GM18867 (cell line): Measurements from ENCODE around the gene NOS1.

Experiments
- ATAC-seq: cut with Tn5 transposase; IDR thresholded peaks from one replicate; pipeline ENCODE4 v1.9.1; 2021; ENCODE audit warnings: mild to moderate bottlenecking, moderate library complexity; ENCODE audit not compliant: unreplicated experiment

Gene NOS1

DNA sequence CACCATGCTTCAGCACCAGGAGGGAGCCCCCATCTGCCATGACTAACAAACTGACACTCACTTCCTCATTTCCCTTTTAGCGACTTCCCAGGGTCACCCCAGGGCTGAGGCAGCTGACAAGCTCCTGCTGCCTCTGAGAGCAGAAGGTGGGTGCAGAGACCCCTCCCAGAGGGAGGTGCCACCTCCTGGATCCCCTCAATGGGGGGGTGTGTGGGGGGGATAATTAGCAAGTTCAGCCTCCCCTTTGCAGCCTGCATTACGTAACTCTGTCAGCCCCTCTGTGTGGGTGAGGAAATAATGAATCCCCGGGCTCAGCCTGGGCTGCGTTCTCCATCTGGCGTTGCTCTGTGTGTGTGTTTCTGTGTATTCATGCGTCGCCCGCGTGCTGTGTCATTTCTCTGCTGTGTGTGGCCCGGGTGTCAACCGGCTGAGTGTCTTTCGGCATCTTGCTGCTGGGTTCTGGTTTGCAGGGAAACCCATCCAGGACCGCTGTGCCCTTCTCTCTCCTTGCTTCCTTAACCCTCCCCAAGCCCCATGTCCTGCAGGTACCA is 28.0 kb downstream of the NOS1 start:
- ATAC-seq = no peak

DNA sequence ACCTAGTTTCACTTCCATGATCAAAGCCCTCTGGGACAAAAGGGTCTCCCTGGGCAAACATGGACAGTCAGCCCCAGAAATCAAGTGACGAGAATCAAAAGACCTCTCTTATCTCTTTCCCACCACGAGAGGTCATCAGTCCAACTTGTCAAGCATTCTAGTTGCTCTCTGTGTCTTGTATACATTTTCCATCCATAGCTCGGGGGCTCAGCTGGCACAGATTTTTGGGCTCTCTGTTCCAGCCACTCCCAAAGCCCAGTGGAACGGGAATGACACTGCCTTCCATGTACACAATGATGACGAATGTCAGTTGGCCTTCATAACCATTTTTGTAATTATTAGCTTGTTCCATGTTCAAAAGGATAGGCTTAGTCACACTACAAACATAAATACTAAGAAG is 29.7 kb downstream of the NOS1 start:
- ATAC-seq = no peak

DNA sequence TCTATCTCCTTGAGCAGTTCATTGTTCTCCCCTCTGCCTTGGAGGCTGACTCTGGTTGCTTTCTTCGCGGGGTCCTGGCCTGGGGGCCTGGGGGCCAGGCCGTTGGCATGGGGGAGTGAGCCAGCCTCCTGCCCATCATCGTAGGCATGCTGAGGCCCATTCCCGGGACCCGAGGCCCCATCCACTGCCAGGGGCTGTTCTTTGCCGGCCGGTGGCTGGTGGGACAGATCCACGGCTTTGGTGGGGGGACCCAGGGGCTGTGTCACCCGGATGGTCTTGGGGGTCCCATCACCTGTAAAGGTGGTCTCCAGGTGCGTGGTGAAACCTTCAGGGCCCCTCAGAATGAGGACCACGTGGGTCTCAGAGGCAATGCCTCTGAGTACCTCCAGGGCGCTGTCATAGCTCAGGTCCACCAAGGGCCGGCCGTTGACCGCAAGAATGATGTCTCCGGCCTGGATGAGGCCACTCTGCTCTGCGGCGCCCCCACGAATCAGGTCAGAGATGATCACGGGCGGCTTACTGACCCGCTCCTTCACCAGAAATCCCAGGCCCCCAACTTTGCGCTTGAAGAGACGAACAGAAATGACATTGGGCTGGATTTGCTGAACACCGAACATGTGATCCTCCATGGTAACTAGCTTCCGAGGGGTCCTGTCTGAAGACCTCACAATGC is 30.8 kb downstream of the NOS1 start:
- no peak for ATAC-seq

- no peak for ATAC-seq
Observed at GRCh38 chr12:117329756-117330155, 31.7 kb downstream of the NOS1 start.

DNA sequence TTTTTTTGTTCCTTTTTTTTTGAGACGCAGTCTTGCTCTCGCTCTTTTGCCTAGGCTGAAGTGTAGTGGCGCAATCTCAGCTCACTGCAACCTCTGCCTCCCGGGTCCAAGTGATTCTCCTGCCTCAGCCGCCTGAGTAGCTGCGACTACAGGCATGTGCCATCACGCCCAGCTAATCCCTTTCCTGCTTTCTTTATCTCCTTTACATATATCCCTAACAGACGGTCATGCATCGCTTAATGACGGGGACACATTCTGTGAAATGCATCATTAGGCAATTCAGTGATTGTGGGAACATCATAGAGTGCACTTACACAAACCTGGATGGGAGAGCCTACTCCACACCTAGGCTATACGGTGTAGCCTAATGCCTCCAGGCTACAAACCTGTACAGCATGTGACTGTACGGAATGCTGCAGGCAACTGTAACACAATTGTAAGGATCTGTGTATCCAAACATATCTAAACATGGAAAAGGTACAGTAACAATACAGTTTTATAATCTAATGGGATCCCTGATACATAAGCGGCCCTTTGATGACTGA is 32.8 kb downstream of the NOS1 start:
- ATAC-seq = no peak

DNA sequence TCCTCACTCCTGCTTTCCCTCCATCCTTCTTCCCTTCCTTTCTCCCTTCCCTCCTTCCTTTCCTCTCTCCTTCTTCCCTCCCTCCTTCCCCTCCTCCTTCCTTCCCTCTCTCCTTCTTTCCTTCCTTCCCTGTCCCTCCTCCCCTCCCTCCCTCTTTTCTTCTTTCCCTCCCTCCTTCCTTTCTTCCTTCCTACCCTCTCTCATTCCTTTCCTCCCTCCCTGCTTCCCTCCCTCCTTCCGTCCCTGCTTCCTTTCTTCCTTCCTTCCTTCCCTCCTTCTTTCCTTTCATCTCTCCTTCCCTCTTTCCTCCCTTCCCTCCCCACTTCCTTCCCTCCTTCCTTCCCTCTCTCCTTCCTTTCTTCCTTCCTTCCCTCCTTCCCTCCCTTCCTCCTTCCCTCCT is 39.0 kb downstream of the NOS1 start:
- no peak for ATAC-seq

GRCh38 chr12:117321572-117321971 is 39.9 kb downstream of the NOS1 start:
- ATAC-seq = no peak

- no peak for ATAC-seq
Observed at GRCh38 chr12:117318591-117318990, 42.8 kb downstream of the NOS1 start.

- no peak for ATAC-seq
Observed at GRCh38 chr12:117316336-117316735, 45.1 kb downstream of the NOS1 start.

- no peak for ATAC-seq
Observed at GRCh38 chr12:117313926-117314325, 47.5 kb downstream of the NOS1 start.

- ATAC-seq = no peak
Observed at GRCh38 chr12:117312770-117313169, 48.7 kb downstream of the NOS1 start.

DNA sequence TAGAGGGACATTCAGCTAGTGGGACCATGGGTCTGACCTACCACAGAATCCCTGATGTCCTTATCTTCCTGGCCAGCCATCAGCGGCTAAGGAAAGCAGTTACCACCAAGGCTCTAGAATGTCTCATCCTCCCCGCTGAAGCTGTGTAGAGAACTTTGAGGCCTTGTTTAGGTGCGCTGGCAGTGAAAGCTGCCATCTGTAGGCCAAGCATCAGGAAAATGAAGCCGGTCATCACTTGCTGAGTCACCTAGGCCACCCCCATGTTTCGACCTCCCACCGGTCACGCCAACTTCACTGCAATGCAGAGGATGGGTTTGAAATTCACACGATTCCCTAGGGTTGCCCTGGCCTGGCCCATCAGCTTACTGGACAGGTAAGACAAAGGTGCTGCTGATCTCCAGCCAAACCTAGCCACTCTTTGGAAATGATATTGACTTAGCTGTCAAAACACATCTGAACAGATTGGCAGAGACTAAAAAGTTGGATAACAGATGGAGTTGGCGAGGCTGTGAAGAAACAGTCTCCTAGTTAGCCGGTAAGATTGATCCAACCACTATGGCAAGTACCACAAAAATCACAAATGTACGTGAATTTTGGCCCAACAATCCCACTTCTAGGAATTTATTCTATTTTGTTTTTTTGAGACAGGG is 52.0 kb downstream of the NOS1 start:
- no peak for ATAC-seq

- ATAC-seq = no peak
Observed at GRCh38 chr12:117300174-117300573, 61.3 kb downstream of the NOS1 start.

GRCh38 chr12:117298648-117299225 is 62.7 kb downstream of the NOS1 start:
- no peak for ATAC-seq

DNA sequence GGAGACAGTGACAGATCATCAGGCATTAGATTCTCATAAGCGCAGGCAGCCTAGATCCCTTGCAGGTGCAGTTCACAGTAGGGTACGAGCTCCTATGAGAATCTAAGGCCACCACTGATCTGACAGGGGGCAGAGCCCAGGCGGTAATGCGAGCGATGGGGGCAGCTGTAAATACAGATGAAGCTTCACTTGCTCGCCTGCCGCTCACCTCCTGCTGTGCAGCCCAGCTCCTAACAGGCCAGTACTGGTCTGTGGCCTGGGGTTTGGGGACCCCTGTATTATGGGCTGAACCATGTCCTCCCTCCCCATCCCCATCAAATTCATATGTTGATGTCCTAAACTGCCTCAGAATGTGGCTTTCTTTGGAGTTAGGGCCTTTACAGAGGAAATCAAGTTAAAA is 63.2 kb downstream of the NOS1 start:
- ATAC-seq = no peak

DNA sequence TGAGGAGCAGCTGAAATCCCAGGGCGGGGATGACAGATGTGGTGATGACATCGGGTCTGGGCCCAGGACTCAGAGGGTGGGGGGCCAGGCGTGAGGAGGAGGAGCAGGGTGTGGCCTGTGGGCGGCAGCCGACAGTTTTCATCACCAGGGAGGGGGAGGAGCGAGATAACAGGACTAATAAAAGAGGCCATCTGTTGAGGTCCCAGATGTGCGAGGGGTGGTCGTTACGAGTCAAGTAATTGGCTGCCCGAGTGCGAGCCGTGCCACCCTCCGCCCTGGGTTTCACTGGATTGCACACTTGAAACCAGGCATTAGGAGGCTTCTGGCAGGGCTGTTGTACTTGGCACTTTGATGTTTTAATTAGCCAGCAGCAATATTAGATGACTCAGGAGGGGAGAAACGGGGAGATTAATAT is 67.2 kb downstream of the NOS1 start:
- ATAC-seq = no peak

DNA sequence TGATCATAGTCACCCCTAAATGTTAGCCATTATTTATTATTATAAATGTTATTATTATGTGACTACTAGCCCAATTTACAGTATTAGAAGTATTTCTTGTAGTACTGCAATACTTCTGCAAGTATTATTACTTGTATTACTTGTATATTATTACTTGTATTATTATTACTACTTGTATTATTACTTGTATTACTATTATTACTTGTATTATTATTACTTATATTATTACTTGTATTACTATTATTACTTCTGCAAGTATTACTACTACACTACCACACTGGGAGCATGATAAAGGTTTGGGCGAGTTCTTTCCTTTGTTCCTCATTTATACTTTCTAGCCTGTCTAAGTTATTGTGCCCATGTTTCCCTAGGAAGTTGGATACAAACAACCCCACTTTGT is 67.9 kb downstream of the NOS1 start:
- ATAC-seq = no peak

DNA sequence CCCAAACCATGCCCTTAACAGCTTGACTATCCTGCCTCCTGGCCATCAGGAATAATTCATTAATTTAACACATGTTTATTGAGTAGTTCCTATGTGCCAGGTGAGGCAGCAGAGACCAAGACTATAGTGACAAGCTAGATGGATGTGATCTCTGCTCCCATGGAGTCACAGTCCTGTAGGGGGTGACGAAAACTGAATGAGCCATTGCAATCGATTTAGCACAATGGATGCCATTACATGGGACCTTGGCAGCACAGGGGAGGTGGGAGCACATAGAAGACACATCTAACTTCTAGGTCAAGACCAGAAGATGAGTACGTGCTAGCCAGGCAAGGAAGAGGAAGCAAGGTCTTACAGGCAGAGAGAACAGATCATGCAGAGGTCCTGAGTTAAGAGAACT is 68.7 kb downstream of the NOS1 start:
- ATAC-seq = no peak

DNA sequence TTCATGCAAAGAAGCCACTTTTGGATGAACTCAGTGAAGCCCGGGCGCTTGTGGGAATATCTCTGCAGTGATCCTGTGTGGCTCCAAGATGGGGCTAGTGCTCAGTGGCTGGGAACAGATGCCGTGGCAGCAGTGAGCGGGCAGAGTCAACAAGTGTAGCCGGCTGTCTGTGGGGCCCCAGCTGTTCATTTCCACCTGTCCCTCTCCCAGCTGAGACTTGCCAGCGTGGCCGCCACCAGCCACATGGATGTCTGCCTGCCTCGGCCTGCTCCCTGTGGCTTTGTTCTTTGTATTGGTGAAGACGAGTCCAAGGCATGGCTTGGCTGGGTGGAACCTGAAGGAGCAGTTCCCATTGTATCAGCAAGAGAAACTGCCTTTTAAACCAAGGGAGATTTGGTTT is 77.3 kb downstream of the NOS1 start:
- ATAC-seq = no peak

- ATAC-seq = no peak
Observed at GRCh38 chr12:117282490-117282889, 78.9 kb downstream of the NOS1 start.

- no peak for ATAC-seq
Observed at GRCh38 chr12:117280019-117280680, 81.3 kb downstream of the NOS1 start.
